H9 (cell line): ENCODE data around the gene PLCH1. TPM values are rescaled to one million over a fixed set of nuclear protein-coding genes. Genes with fewer than 3 reads are reported as not detected.

Source experiments
- DNase-seq: peaks from one replicate; pipeline ENCODE4 v3.0.0-alpha.2; 2017
- H2AFZ ChIP-seq: one replicate; pipeline ENCODE4 v1.6.1; 2013; ENCODE audit warnings: mild to moderate bottlenecking, low read length, control low read depth, moderate library complexity
- H2AK5ac ChIP-seq: 2 replicates; pipeline ENCODE4 v1.6.1; 2013; ENCODE audit warnings: low read length, control low read depth, mixed read lengths; ENCODE audit not compliant: insufficient read length
- H2BK120ac ChIP-seq: one replicate; pipeline ENCODE4 v1.6.1; 2013; ENCODE audit warnings: low read depth, mild to moderate bottlenecking, low read length, control low read depth, inconsistent platforms; ENCODE audit not compliant: poor library complexity, severe bottlenecking
- H2BK12ac ChIP-seq: 2 replicates; pipeline ENCODE4 v1.6.1; 2013; ENCODE audit warnings: low read length, control low read depth, mixed read lengths, low read depth; ENCODE audit not compliant: insufficient read length
- H2BK15ac ChIP-seq: 2 replicates; pipeline ENCODE4 v1.6.1; 2013; ENCODE audit warnings: low read depth, low read length, control low read depth
- H2BK20ac ChIP-seq: one replicate; pipeline ENCODE4 v1.6.1; 2013; ENCODE audit warnings: low read depth, mild to moderate bottlenecking, low read length, control low read depth, inconsistent platforms; ENCODE audit not compliant: poor library complexity, severe bottlenecking
- H2BK5ac ChIP-seq: 2 replicates; pipeline ENCODE4 v1.6.1; 2013; ENCODE audit warnings: low read length, control low read depth, mixed read lengths; ENCODE audit not compliant: insufficient read length
- H3K14ac ChIP-seq: 2 replicates; pipeline ENCODE4 v1.6.1; 2013; ENCODE audit warnings: low read length, control low read depth; ENCODE audit not compliant: insufficient read depth
- H3K18ac ChIP-seq: 2 replicates; pipeline ENCODE4 v1.6.1; 2013; ENCODE audit warnings: low read depth, mild to moderate bottlenecking, mixed read lengths, low read length, control low read depth; ENCODE audit not compliant: insufficient read length
- H3K23ac ChIP-seq: 2 replicates; pipeline ENCODE4 v1.6.1; 2013; ENCODE audit warnings: low read length, control low read depth, mixed read lengths, low read depth; ENCODE audit not compliant: insufficient read length
- H3K23me2 ChIP-seq: 2 replicates; pipeline ENCODE4 v1.6.1; 2013; ENCODE audit warnings: low read depth, mild to moderate bottlenecking, mixed read lengths, low read length, control low read depth; ENCODE audit not compliant: insufficient read length, poor library complexity, severe bottlenecking
- H3K27ac ChIP-seq: 2 replicates; pipeline ENCODE4 v1.5.1; 2013; ENCODE audit warnings: low read length, control low read depth, mixed read lengths, low read depth; ENCODE audit not compliant: insufficient read length
- H3K27me3 ChIP-seq: 2 replicates; pipeline ENCODE4 v1.6.1; 2013; ENCODE audit warnings: low read length, control low read depth, inconsistent platforms; ENCODE audit not compliant: insufficient read depth
- H3K4ac ChIP-seq: 2 replicates; pipeline ENCODE4 v1.6.1; 2013; ENCODE audit warnings: low read depth, mild to moderate bottlenecking, control low read depth, inconsistent platforms, low read length, moderate library complexity
- H3K4me1 ChIP-seq: 2 replicates; pipeline ENCODE4 v1.6.1; 2013; ENCODE audit warnings: low read length, control low read depth, inconsistent platforms; ENCODE audit not compliant: insufficient read depth
- H3K4me2 ChIP-seq: 2 replicates; pipeline ENCODE4 v1.6.1; 2013; ENCODE audit warnings: low read length, control low read depth, mixed read lengths; ENCODE audit not compliant: insufficient read length, insufficient read depth
- H3K56ac ChIP-seq: 2 replicates; pipeline ENCODE4 v1.6.1; 2013; ENCODE audit warnings: low read depth, mild to moderate bottlenecking, mixed read lengths, low read length, control low read depth; ENCODE audit not compliant: insufficient read length
- H3K79me1 ChIP-seq: 2 replicates; pipeline ENCODE4 v1.6.1; 2013; ENCODE audit warnings: low read depth, mild to moderate bottlenecking, moderate library complexity, low read length, control low read depth, inconsistent platforms; ENCODE audit not compliant: insufficient read depth, poor library complexity, severe bottlenecking
- H3K79me2 ChIP-seq: 2 replicates; pipeline ENCODE4 v1.6.1; 2013; ENCODE audit warnings: low read length, control low read depth, inconsistent platforms; ENCODE audit not compliant: insufficient read depth
- H3K9ac ChIP-seq: 2 replicates; pipeline ENCODE4 v1.6.1; 2013; ENCODE audit warnings: low read length, control low read depth, mixed read lengths; ENCODE audit not compliant: insufficient read length; ENCODE audit errors: extremely low read depth
- H3K9me3 ChIP-seq: one replicate; pipeline ENCODE4 v1.6.1; 2013; ENCODE audit warnings: low read depth, low read length, inconsistent platforms; ENCODE audit not compliant: control insufficient read depth
- H3T11ph ChIP-seq: one replicate; pipeline ENCODE4 v1.6.1; 2013; ENCODE audit warnings: mild to moderate bottlenecking, low read length, control low read depth, inconsistent platforms
- H4K20me1 ChIP-seq: one replicate; pipeline ENCODE4 v1.6.1; 2013; ENCODE audit not compliant: control insufficient read depth, insufficient read length, insufficient read depth
- H4K5ac ChIP-seq: 2 replicates; pipeline ENCODE4 v1.6.1; 2013; ENCODE audit warnings: low read depth, mild to moderate bottlenecking, mixed read lengths, low read length, control low read depth; ENCODE audit not compliant: insufficient read length
- H4K8ac ChIP-seq: replicated peaks from 2 replicates; pipeline ENCODE4 v1.6.1; 2013; ENCODE audit warnings: low read length, control low read depth, mixed read lengths, low read depth; ENCODE audit not compliant: insufficient read length
- H4K91ac ChIP-seq: 2 replicates; pipeline ENCODE4 v1.6.1; 2013; ENCODE audit warnings: low read depth, mild to moderate bottlenecking, moderate library complexity, mixed read lengths, low read length, control low read depth; ENCODE audit not compliant: insufficient read length
- H3K27ac Mint-ChIP-seq, 3 experiments: 2 replicates in 2 of 3; 3 replicates in 1 of 3; pipeline ENCODE4 v1.8.0; 2020 to 2021; ENCODE audit warnings: mixed read lengths in 3 of 3, mild to moderate bottlenecking in 1 of 3, moderate library complexity in 1 of 3
- H3K27me3 Mint-ChIP-seq: 2 replicates; pipeline ENCODE4 v1.8.0; 2021; ENCODE audit warnings: low read depth, mild to moderate bottlenecking, moderate library complexity, mixed read lengths
- H3K36me3 Mint-ChIP-seq, 3 experiments: 2 replicates in 2 of 3; 3 replicates in 1 of 3; pipeline ENCODE4 v1.8.0; 2020 to 2021; ENCODE audit warnings: low read depth in 3 of 3, mixed read lengths in 3 of 3; ENCODE audit not compliant: insufficient read depth in 1 of 3
- H3K4me1 Mint-ChIP-seq, 2 experiments: 2 replicates each; pipeline ENCODE4 v1.8.0; 2020; ENCODE audit warnings: mixed read lengths in 2 of 2
- H3K4me3 Mint-ChIP-seq, 2 experiments: 2 replicates in 1 of 2; 3 replicates in 1 of 2; pipeline ENCODE4 v1.8.0; 2020 to 2021; ENCODE audit warnings: mild to moderate bottlenecking in 2 of 2, mixed read lengths in 2 of 2, moderate library complexity in 1 of 2
- H3K9me3 Mint-ChIP-seq, 2 experiments: 2 replicates in 1 of 2; 3 replicates in 1 of 2; pipeline ENCODE4 v1.8.0; 2020; ENCODE audit warnings: mild to moderate bottlenecking in 2 of 2, mixed read lengths in 2 of 2, moderate library complexity in 1 of 2
- WGBS: extraction: QIAGEN DNeasy Blood & Tissue Kit; methylation state at CpG from one replicate; pipeline ENCODE4 v1.1.7; 2013; ENCODE audit warnings: missing lambda C conversion rate, low lambda C conversion rate, mixed read lengths; ENCODE audit not compliant: insufficient read length; ENCODE audit errors: extremely low coverage; 5-methylcytosine and 5-hydroxymethylcytosine counted together
- total RNA-seq: library from RNA; stranded (reverse); gene quantifications from 2 replicates; pipeline ENCODE4 v1.2.1, GENCODE V29; 2021
- TF ChIP-seq, protein P1 (sequence below): fragments of 200-600 bp; sonication (generic); conservative IDR thresholded peaks from 3 replicates; pipeline ENCODE4 v1.8.0; 2021; ENCODE audit warnings: antibody characterized with exemption, mild to moderate bottlenecking

PLCH1 gene
- total RNA-seq, 1 experiment from 2014 or later: 19.0 TPM

DNA sequence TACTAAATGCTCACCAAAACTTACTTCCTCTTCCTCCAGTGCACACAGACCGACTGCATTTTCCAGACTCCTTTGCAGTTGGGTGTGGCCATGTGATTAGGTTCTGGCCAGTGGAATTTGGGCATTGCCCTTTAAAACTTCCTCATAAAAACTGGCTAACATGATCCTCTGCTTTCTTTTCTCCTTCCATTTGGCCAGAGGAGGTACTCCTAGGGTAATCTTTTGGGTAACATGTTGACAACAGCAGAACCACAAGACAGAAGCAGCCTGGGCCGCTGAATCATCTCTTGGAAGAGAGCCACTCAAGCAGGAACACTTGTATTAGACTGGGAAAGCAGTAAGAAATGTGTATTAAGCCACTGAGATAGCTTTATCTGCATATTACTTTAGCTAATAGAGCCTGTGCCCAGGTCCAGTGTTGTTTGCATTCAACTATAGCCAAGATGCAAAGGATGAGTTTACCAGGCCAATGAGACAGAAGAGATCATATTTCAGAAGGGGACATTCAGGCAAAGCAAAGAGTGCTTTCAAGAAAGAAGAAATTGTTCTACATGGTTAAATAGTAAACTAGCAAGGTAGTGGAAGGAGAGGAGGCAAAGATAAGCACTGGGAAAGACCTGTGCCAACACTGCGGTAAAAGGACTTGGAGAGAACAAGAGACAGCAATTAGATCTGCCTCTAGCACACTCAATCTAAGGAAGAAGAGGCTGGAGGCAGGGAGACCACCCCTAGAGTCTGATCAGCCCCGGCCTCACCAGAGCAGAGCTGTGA, 79.8 kb downstream of the PLCH1 start:
- H3K18ac ChIP-seq: no peak overlapping the region
- H3K4me2 ChIP-seq: no peak overlapping the region
- H3K56ac ChIP-seq: no peak overlapping the region
- H4K5ac ChIP-seq: no peak overlapping the region
- H4K91ac ChIP-seq: no peak overlapping the region
- H2BK20ac ChIP-seq: no peak overlapping the region
- no peak overlapping the region for H3K23ac ChIP-seq
- no peak overlapping the region for H3K27ac ChIP-seq
- no peaks in the 10 kb centered on the region for H3K36me3 Mint-ChIP-seq
- no peak overlapping the region for H2BK5ac ChIP-seq
- H3K9me3 Mint-ChIP-seq: no peaks in the 10 kb centered on the region
- no peaks in the 10 kb centered on the region for H4K20me1 ChIP-seq
- no peak overlapping the region for H2BK120ac ChIP-seq
- H3K27me3 Mint-ChIP-seq: no peaks in the 10 kb centered on the region
- no peak overlapping the region for H2BK12ac ChIP-seq
- H3K79me1 ChIP-seq: no peaks in the 10 kb centered on the region
- H3K4ac ChIP-seq: no peak overlapping the region
- no peaks in the 10 kb centered on the region for H3K23me2 ChIP-seq
- no peak overlapping the region for H2BK15ac ChIP-seq
- DNase-seq: no peak
- H3K79me2 ChIP-seq: no peaks in the 10 kb centered on the region
- no peak overlapping the region for H3T11ph ChIP-seq
- H3K9ac ChIP-seq: no peak overlapping the region
- TF ChIP-seq, protein P1, sequence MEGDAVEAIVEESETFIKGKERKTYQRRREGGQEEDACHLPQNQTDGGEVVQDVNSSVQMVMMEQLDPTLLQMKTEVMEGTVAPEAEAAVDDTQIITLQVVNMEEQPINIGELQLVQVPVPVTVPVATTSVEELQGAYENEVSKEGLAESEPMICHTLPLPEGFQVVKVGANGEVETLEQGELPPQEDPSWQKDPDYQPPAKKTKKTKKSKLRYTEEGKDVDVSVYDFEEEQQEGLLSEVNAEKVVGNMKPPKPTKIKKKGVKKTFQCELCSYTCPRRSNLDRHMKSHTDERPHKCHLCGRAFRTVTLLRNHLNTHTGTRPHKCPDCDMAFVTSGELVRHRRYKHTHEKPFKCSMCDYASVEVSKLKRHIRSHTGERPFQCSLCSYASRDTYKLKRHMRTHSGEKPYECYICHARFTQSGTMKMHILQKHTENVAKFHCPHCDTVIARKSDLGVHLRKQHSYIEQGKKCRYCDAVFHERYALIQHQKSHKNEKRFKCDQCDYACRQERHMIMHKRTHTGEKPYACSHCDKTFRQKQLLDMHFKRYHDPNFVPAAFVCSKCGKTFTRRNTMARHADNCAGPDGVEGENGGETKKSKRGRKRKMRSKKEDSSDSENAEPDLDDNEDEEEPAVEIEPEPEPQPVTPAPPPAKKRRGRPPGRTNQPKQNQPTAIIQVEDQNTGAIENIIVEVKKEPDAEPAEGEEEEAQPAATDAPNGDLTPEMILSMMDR: no peak
- no peak overlapping the region for H4K8ac ChIP-seq
- peaks cover 13 to 17% of the 10 kb centered on the region in 2 experiments for H3K4me1 Mint-ChIP-seq
- H3K27me3 ChIP-seq: no peaks in the 10 kb centered on the region
- no peak overlapping the region for H2AFZ ChIP-seq
- no peak overlapping the region for H2AK5ac ChIP-seq
- WGBS: no CpG with 5 or more reads among the region's 4 CpGs
- H3K27ac Mint-ChIP-seq: 0 out of 7 replicates have a peak overlapping the region, but pooled peaks of 1 of the 3 experiments have one; percentile 3
- H3K9me3 ChIP-seq: no peaks in the 10 kb centered on the region
- no peaks in the 10 kb centered on the region; the same call in none of the 2 replicates for H3K4me1 ChIP-seq
- no peak overlapping the region for H3K4me3 Mint-ChIP-seq
- no peak overlapping the region for H3K14ac ChIP-seq
